ENCODE data around the gene RPL11.
"Not testable (repeated sequence)": the region's sequence is repeated elsewhere in the genome, so short reads cannot be mapped to it uniquely, and the experiment has no call there.

The RPL11 gene

DNA sequence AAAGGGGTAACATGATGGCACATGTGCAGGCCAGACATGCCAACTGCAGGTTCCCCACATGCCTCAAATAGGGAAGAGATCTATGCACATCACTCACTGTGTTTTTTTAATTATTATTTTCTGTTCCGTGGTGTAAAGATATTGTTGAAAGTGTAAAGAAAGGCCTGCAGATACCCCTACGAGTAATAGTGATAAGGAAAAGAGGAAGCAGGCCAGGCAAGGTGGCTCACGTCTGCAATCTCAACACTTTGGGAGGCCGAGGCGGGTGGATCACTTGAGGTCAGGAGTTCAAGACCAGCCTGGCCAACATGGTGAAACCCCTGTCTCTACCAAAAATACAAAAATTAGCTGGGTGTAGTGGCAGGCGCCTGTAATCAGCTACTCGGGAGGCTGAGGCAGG, 6.4 kb upstream of the RPL11 start:
- not testable (repeated sequence) for DNase-seq (ENCODE audit: low read depth in 2 of 2)

DNA sequence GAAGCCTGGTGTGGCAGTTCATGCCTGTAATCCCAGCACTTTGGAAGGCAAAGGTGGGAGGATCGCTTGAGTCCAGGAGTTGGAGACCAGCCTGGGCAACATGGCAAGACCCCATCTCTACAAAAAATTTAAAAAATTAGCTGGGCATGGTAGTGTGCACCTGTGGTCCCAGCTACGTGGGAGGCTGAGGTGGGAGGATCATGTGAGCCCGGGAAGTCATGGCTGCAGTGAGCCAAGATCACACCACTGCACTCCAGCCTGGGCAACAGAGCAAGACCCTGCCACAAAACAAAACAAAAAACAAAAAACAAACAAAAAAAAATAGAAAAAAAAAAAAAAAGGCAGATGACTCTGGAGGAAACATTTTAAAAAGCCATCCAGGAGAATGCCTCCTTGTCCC, 3.9 kb upstream of the RPL11 start:
- not testable (repeated sequence) for DNase-seq (ENCODE audit: low read depth in 2 of 2)

- DNase-seq (ENCODE audit: low read depth in 2 of 2) = not testable (repeated sequence)
These were observed 3.3 kb upstream of the RPL11 start for GRCh38 chr1:23688281-23688680.

DNA sequence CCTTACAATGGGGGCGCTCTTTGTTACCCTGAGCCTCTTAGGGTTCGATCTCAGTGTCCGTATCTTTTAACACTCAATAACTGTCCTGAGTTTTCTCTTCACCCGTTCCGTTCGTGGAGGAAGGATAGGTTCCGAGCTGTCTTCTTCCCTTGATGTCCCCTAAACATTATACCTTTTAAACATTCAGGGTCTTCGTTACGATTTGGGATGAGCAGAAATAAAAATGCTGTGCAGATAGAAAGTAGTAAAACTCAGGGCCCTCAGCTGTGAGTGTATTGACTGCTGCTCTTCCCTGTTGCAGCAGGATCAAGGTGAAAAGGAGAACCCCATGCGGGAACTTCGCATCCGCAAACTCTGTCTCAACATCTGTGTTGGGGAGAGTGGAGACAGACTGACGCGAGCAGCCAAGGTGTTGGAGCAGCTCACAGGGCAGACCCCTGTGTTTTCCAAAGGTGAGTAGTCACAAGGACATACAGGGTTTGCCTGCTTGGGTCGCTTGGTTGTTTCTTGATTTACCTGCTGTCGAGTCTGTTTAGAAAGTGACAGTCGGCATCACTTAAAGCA, 784 bp downstream of the RPL11 start:
- DNase-seq (ENCODE audit: low read depth in 2 of 2) = peak in 1 of 2 experiments; percentile 13

DNA sequence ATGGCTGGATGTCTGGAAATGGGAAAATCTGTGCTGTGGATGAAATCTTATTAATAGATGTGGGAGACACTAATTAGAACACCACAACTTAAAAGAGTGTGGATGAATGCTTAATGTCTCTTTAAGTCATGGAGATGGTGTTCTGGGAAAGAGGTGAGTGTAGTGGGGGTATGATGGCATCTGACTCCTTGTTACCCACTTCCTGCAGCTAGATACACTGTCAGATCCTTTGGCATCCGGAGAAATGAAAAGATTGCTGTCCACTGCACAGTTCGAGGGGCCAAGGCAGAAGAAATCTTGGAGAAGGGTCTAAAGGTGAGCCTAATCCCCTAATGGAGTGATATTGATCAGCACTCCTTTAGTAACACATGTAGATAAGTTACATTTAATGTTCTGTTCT, 2.0 kb downstream of the RPL11 start:
- no peak for DNase-seq (ENCODE audit: low read depth in 2 of 2)

DNA sequence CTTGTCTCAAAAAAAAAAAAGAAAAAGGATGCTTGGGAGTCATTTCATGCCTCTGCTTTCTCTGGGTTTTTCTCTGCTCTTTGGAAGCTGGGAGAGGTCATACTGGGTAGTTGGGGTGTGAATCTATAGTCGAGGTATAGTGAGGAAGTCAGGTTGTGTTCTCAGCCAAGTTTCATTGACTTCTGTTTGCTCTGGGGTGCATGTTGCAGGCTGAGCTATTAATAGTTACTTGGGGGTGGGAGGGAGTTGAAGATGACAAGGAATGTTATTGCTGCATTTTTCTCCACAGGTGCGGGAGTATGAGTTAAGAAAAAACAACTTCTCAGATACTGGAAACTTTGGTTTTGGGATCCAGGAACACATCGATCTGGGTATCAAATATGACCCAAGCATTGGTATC, 2.8 kb downstream of the RPL11 start:
- no peak for DNase-seq (ENCODE audit: low read depth in 2 of 2)

DNA sequence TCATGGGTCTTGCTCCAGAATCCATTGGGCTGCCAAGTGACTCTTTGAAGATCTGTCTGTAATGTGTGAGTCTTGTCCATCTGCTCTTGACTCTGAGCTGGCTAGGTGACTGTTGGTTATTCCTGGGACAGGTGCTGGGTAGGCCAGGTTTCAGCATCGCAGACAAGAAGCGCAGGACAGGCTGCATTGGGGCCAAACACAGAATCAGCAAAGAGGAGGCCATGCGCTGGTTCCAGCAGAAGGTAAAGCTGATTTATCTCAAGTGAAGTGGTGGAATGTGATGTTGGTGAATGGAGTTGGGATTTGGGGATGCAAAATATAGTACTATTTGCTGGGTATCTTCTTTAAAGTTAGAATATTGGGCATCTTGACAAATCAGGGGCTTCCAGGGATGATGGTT, 4.1 kb downstream of the RPL11 start:
- DNase-seq (ENCODE audit: low read depth in 2 of 2) = no peak

DNA sequence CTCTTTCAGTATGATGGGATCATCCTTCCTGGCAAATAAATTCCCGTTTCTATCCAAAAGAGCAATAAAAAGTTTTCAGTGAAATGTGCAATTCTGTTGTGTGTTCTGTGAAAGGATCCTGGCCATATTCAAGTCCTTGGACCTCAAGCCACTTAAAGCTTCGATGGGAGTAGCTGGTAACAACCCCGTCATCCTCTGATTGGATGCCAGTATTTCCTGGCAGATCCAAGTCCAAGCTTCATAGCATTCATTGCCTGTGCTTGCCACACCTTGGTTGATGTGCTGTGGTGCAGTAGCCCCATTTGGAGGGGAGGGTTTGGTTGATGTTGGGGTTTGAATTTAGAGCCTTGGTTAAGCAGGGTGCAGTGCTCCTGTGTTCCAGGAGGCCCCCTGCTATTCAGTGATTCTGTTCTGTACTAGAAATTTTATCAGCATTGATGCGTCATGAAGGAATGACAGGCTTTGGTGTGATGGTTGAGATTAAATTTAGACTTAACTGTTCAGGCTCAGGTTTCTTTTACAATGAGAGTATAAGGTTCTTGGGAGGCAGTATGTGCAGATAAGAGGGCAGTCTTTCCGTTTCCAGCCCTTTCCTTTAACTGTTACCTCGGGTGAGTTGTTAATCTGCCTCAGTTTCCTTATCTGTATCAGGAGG, 4.9 kb downstream of the RPL11 start:
- no peak for DNase-seq (ENCODE audit: low read depth in 2 of 2)

- DNase-seq (ENCODE audit: low read depth in 2 of 2) = no peak
These were observed 6.9 kb downstream of the RPL11 start for GRCh38 chr1:23698466-23698865.

DNA sequence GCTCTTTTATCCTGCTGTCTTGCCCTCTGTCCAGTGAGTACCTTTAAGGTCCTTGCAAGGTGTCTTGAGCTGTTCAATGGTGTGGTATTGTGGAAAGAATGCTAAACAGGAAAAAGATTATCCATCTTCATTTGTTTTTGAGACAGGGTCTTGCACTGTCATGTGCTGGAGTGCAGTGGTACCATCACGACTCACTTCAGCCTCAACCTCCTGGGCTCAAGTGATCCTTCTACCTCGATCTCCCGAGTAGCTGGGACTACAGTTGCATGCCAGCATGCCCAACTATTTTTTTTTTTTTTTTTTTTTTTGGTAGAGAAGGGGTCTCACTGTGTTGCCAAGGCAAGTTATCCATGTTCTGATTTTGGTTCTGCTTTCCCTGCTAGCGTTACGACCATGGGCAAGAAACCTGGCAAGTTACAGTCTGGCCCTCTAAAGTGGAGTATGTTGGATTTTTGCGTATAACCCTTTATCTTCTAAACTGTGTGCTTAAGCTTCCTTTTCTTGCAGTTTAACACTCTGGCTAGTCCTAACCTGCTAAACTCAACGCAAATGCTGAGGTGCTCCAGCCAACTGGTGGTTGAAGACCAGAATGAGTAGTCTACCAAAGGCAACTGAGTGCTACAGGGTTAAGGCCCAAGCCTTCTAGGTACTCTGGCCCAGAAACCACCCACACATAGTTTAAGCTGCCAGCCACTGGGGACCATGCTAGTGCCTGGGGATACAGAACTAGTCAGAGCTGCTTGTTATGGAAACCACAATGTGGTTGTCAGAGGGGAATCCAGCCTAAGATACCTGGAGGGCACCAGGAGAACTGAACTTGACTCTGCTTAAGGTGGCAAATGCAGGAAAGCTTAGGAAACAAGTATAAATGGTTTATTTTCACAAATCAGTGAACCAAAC, 7.9 kb downstream of the RPL11 start:
- no peak for DNase-seq (ENCODE audit: low read depth in 2 of 2)

- no peak for DNase-seq (ENCODE audit: low read depth in 2 of 2)
These were observed 9.7 kb downstream of the RPL11 start for GRCh38 chr1:23701310-23701709.

- no peak for DNase-seq (ENCODE audit: low read depth in 2 of 2)
These were observed 10.4 kb downstream of the RPL11 start for GRCh38 chr1:23701996-23702395.

- no peak for DNase-seq (ENCODE audit: low read depth in 2 of 2)
These were observed 13.4 kb downstream of the RPL11 start for GRCh38 chr1:23704834-23705495.

GRCh38 chr1:23709229-23709628, 17.6 kb downstream of the RPL11 start:
- no peak for DNase-seq (ENCODE audit: low read depth in 2 of 2)

GRCh38 chr1:23718482-23718881, 26.9 kb downstream of the RPL11 start:
- no peak for DNase-seq (ENCODE audit: low read depth in 2 of 2)

- DNase-seq (ENCODE audit: low read depth in 2 of 2) = no peak
These were observed 27.7 kb downstream of the RPL11 start for GRCh38 chr1:23719162-23719820.

DNA sequence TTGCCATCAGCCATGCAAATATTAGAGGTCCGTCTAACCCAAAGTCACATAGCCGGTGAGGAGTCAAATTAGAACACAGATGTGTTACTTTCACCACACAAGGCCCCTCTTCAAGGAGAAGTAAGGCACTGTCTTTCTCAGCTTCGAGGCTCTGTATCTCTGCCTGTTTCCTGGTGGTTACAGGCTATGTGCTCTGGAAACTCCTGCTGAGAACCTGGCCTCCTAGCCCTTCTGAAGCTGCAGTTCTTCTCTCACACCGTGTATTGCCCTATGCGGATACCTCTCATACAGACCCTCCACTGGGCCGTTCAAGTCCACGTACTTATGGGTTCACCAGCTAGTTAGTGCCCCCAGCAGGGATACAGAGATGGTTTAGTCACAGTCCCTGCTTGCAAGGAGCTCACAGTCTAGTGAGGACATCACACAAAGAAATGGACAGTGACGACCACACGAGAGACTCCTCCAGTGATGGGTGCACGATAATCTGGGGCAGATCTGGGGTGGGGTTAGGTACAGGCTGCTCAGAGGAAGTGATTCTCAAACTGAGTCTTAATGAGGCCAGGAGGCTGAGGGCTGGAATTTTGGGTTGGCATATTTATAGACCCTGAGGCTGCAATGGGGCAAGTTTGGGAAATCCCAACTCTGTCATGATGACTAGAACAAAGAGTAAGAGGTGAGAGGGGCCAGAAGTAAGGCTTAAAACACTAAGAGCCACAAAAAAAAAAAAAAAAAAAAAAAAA, 28.8 kb downstream of the RPL11 start:
- DNase-seq (ENCODE audit: low read depth in 2 of 2) = no peak

- no peak for DNase-seq (ENCODE audit: low read depth in 2 of 2)
These were observed 31.0 kb downstream of the RPL11 start for GRCh38 chr1:23722652-23723051.

DNA sequence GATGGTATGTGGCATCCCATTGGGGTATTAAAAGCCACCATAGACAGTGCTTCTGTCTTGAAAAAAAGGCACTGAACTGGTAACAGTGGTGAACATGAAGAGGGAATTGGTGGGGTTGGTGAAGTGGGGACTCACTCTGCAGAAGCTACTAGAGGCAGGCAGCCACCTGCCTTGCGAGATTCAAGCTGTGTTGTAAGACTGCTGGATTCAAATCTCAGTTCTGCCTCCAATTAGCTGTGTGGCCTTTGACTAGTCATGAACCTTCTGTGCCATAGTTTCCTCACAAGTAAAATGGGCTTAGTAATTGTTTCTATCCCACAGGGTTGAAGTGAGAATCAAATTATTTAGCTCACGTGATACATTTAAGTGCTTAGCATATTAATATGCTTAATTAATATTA, 35.1 kb downstream of the RPL11 start:
- DNase-seq (ENCODE audit: low read depth in 2 of 2) = no peak

GRCh38 chr1:23727362-23727811, 35.8 kb downstream of the RPL11 start:
- no peak for DNase-seq (ENCODE audit: low read depth in 2 of 2)
